Measurements from ENCODE around the gene EXOC6. TPM values are rescaled to one million over a fixed set of nuclear protein-coding genes. Genes with fewer than 3 reads are reported as not detected.

EXOC6 gene
- total RNA-seq, 1 donor from 2014 or later: 19.6 TPM

DNA sequence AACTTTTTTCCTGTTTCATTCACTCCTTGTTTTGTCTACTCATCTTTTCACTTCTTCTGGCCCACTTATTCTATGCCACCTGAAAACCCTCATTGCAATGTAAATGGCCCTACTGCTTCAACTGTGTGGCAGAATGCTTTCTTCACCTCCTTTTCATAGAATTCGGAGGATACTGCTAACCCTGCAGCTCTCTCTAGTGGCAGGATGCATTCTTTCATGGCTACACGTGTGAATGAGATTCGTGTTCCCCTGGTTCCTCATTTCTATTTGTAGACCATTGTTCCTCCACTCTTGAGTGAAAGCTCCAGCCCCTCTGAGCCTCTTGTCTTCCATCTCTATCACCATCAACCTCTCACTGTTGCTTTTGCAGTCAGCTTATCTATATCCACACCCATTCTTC, 191.4 kb downstream of the EXOC6 start:
- ATAC-seq: no peak
- Histone ChIP-seq H3K9me3 (no peaks in the 10 kb centered on the region), H3K4me3 (no peak overlapping the region), H3K27ac (no peak overlapping the region), H3K36me3 (no peaks in the 10 kb centered on the region), H3K27me3 (ENCODE audit: low read depth) (no peaks in the 10 kb centered on the region), H3K4me1 (no peaks in the 10 kb centered on the region)
- TF ChIP-seq, protein P1, sequence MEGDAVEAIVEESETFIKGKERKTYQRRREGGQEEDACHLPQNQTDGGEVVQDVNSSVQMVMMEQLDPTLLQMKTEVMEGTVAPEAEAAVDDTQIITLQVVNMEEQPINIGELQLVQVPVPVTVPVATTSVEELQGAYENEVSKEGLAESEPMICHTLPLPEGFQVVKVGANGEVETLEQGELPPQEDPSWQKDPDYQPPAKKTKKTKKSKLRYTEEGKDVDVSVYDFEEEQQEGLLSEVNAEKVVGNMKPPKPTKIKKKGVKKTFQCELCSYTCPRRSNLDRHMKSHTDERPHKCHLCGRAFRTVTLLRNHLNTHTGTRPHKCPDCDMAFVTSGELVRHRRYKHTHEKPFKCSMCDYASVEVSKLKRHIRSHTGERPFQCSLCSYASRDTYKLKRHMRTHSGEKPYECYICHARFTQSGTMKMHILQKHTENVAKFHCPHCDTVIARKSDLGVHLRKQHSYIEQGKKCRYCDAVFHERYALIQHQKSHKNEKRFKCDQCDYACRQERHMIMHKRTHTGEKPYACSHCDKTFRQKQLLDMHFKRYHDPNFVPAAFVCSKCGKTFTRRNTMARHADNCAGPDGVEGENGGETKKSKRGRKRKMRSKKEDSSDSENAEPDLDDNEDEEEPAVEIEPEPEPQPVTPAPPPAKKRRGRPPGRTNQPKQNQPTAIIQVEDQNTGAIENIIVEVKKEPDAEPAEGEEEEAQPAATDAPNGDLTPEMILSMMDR (IDR thresholded peaks at IDR 0.05): peak; percentile 14
- DNase-seq: no peak
- intact Hi-C loops (cut with DNase I): no loop called here

DNA sequence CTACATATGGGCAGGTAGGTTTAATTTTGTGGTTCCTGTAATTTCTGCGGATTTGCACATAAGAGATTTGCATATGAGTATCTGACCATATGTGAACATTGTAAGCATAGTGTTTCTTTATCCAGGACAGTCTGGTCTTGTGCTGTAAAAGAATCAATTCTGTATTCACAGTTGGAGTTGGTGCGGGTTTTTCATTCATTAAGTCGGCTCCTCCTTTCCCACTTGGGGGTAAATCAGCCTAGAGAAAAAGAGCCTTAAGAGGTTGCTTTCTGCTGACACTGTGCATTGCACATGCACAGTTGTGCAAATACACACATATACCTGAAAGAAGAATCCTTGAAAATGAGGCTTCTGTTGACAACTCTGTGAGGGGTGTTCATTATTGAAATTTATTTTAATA, 206.2 kb downstream of the EXOC6 start:
- Histone ChIP-seq H3K4me3 (no peak overlapping the region), H3K9me3 (no peaks in the 10 kb centered on the region), H3K27me3 (ENCODE audit: low read depth) (no peaks in the 10 kb centered on the region), H3K27ac (no peak overlapping the region), H3K36me3 (peaks cover 16% of the 10 kb centered on the region), H3K4me1 (no peaks in the 10 kb centered on the region)
- ATAC-seq (no peak), DNase-seq (no peak)
- intact Hi-C loops (cut with DNase I): no loop called here
- TF ChIP-seq, protein P1 (IDR thresholded peaks at IDR 0.05): no peak

DNA sequence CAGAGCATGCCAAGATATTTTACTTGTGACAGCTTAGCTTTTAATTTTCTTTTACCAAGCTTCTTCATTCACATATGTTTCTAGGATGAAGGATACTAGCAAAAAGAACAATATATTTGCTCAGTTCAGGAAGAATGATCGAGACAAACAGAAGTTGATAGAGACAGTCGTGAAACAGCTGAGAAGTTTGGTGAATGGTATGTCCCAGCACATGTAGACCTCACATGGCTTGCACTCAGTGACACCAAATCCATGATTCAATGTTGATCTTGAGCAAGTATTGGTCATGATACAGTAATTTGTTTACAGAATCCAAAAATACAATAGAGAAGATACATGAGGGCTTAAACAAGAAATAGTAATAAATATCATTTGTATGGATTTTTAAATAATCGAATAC, 209.8 kb downstream of the EXOC6 start:
- Histone ChIP-seq H3K27ac (no peak overlapping the region), H3K4me1 (peaks cover 21% of the 10 kb centered on the region), H3K9me3 (no peaks in the 10 kb centered on the region), H3K4me3 (no peak overlapping the region), H3K36me3 (peaks cover 19% of the 10 kb centered on the region), H3K27me3 (ENCODE audit: low read depth) (peaks cover 33% of the 10 kb centered on the region)
- TF ChIP-seq, protein P1 (IDR thresholded peaks at IDR 0.05): no peak
- ATAC-seq (no peak), DNase-seq (no peak)
- intact Hi-C loops (cut with DNase I): no loop called here

DNA sequence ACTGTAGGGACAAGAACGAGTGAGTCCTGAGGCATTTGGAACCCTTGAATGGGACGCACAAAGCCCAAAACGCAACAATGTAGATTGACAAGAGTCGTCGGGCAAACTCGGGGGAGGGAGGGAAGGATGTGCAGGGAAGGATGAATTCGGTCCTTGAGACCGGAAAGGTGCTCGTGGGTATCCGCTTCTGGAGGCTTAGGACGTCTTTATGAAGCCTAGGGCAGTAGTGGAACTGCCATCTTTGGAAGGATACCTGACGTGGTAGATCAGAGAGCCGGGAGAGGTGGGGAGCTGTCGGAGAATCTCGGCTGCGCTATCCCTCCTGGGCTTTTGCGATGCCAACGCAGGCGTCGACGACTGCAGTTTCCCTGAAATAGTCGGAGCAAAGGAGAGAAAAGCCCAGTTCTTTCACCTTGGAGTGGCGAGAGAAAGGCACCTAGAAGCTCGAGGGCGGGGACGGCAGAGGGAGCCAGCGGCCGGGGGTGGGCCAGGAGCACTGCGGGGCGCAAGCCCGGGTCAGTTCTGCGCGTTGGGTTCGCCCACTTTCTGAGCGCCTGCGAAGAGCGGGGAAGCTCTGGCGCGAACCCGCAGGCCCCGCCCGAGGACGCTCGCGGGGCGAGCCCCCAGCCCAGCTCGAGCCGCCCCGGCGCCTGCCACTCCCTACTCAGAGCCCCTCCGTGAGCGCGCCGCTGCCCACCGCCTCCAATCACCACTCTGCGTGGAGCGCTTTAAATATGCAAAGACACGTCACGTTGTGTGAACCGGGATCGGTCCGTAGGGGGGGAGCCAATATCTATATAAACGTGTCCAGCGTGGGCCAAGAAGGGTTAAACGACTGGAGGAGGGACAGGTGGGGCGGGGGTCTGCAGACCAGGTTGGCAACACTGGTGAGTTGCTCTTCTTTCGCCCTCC, 211.9 kb downstream of the EXOC6 start, which contains the start of gene CYP26C1:
CYP26C1 (plus strand) TSS at position 824 of the 912 bp plus-strand sequence. CDS start 466 bp downstream, outside the sequence.
- intact Hi-C loops (cut with DNase I): no loop called here
- TF ChIP-seq, protein P1 (IDR thresholded peaks at IDR 0.05): no peak
- Histone ChIP-seq H3K4me1 (peaks cover 21% of the 10 kb centered on the region), H3K9me3 (no peaks in the 10 kb centered on the region), H3K4me3 (no peak within 1 kb of the TSS), H3K36me3 (peaks cover 19% of the 10 kb centered on the region), H3K27me3 (ENCODE audit: low read depth) (peaks cover 52% of the 10 kb centered on the region), H3K27ac (no peak within 1 kb of the TSS)
- ATAC-seq: no peak
- DNase-seq: no peak

DNA sequence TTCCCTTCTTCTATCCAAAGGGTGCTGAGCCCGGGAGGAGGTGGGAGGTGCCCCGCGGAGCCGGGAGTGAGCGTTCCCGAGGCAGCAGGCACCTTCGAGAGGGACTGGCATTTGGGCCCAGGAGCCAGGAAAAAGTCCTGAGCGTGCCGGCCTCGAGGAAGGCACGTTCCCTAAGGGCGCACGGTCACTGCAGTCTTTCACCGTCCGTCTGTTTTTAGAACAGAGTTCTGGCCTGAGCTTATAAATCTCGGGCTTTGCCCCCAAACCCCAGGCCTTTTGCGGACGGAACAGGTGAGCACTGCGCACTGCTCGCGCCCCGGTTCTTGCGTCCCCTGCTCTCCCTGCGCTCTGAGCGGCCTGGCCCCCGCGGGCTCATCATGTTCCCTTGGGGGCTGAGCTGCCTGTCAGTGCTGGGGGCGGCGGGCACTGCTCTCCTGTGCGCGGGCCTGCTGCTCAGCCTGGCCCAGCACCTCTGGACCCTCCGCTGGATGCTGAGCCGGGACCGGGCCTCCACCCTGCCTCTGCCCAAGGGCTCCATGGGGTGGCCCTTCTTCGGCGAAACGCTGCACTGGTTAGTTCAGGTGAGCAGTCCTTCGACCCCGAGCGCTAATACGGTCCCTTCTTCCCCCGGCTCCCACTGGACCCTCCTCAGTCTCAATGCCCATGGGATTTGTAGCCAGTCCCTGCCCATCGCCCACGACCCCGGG, 212.7 kb downstream of the EXOC6 start:
- peaks cover 59% of the 10 kb centered on the region for H3K27me3 ChIP-seq (ENCODE audit: low read depth)

More for the DNA sequence above, 212.7 kb downstream of the EXOC6 start:
- Histone ChIP-seq H3K4me3 (no peak overlapping the region), H3K9me3 (no peaks in the 10 kb centered on the region), H3K27ac (no peak overlapping the region), H3K4me1 (peaks cover 21% of the 10 kb centered on the region), H3K36me3 (peaks cover 19% of the 10 kb centered on the region)
- intact Hi-C loops (cut with DNase I): no loop called here
- TF ChIP-seq, protein P1 (IDR thresholded peaks at IDR 0.05): no peak
- peak in 1 of 2 donors; percentile 5 for ATAC-seq
- no peak for DNase-seq

Measured in lower lobe of right lung (tissue), 2 donors.